Hematopoietic multipotent progenitor cell treated with erythropoietin and hydrocortisone succinate and interleukin-3 and kit ligand, for 8 days (in vitro differentiated cells): ENCODE measurements around the gene FCER2.
A peak's percentile ranks its signal among the peaks of the same experiment; 100 is the strongest.
"Not testable (repeated sequence)": the region's sequence is repeated elsewhere in the genome, so short reads cannot be mapped to it uniquely, and the experiment has no call there.

ENCODE experiments used
- DNase-seq: peaks from one replicate; pipeline ENCODE4 v3.0.0-alpha.2; 2015

Gene FCER2, protein sequence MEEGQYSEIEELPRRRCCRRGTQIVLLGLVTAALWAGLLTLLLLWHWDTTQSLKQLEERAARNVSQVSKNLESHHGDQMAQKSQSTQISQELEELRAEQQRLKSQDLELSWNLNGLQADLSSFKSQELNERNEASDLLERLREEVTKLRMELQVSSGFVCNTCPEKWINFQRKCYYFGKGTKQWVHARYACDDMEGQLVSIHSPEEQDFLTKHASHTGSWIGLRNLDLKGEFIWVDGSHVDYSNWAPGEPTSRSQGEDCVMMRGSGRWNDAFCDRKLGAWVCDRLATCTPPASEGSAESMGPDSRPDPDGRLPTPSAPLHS

DNA sequence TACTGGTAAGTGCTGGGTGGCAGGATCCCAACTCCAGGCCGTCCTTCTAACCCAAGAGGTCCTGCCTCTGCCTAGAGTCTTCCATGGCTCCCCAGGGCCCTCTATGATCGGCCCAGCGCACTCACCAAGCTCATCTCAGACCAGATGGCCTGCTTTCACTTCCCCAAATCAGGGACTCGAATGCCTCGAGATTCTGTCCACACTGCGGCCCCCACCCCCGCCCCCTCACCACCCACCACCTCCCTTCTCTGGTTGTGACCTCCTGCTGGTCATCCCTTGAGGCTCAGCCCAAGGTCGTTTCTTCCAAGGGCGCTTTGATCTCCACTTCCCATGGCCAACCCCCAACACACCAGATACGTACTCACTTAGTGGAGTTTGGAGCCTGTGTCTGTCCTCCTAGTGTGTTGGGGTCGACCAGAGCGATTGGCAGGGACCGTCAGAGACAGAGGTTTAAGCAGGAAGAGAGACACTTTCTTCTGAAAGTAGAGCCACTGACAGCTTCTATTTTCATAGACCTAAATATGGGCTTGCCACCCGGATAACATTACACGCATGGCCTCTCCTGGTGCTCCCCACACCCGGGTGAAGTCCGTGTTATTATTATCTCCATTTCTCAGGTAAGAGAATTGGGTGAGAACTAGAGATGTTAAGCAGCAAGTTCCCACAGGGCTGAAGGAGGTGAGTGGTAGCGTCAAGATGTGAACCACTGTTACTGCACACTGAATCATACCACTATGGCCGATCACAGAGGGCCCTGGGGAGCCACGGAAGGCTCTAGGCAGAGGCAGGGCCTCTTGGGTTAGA lies at the start of gene FCER2:
FCER2 (minus strand) TSS at position 478 of the 804 bp plus-strand sequence. CDS start 2,371 bp downstream, outside the sequence.
- no peak for DNase-seq

DNA sequence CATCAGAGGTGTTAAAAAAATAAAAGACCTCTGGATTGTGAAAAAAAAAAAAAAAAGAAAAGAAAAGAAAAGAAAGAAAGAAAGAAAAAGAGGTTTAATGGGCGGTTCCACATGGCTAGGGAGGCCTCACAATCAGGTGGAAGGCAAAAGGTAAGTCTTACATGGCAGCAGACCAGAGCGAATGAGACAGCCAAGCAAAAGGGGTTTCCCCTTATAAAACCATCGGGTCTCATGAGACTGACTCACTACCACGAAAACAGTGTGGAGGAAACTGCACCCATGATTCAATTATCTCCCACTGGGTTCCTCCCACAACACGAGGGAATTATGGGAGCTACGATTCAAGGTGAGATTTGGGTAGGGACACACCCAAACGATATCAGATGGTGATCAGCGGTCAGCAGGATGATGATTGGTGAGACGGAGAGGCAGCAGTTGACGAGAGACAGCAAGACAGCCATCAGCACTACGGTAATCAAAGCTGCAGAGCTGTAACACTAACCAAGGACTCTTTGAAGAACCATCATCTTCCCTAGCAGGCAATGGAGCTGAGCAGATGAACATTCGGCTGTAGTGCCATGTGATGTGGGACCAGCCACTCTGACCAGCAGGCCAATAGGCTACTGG lies 49.3 kb upstream of the FCER2 start:
- no peak for DNase-seq

DNA sequence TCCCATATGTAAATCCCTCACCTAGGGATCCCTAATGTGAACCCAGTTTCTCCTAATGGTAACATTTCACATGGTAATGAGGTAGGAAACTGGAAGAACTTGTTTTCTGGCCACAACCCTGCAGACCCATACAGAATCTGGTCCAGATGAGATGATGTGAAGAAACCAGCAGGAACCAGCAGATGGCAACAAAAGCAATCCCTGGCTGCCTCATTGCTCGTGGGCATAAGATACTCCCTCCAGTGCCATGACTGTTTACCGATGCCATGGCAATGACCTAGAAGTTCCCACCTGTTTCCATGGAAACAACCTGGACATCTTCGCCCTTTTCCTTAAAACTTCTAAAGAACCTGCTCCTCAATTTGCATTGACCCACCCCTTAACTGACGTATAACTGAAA lies 46.8 kb upstream of the FCER2 start:
- DNase-seq, result peak; percentile 14

DNA sequence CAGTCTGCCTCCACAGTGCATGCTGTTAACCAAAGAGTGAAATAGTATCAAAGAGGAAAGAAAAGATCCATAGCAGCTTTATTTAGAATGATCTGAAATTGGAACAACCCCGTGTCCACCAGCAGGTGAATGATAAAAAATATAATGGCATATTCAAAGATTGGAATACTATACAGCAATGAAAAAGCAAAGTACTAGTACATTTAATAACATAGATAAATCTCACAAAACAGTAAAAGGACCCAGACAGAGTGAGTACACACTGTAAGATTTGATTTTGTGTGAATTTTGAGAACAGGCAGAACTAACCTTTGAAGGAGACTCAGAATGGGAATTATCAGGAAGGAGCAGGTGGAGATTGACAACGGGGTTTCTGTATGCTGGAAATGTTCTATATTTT lies 46.2 kb upstream of the FCER2 start:
- no peak for DNase-seq

DNA sequence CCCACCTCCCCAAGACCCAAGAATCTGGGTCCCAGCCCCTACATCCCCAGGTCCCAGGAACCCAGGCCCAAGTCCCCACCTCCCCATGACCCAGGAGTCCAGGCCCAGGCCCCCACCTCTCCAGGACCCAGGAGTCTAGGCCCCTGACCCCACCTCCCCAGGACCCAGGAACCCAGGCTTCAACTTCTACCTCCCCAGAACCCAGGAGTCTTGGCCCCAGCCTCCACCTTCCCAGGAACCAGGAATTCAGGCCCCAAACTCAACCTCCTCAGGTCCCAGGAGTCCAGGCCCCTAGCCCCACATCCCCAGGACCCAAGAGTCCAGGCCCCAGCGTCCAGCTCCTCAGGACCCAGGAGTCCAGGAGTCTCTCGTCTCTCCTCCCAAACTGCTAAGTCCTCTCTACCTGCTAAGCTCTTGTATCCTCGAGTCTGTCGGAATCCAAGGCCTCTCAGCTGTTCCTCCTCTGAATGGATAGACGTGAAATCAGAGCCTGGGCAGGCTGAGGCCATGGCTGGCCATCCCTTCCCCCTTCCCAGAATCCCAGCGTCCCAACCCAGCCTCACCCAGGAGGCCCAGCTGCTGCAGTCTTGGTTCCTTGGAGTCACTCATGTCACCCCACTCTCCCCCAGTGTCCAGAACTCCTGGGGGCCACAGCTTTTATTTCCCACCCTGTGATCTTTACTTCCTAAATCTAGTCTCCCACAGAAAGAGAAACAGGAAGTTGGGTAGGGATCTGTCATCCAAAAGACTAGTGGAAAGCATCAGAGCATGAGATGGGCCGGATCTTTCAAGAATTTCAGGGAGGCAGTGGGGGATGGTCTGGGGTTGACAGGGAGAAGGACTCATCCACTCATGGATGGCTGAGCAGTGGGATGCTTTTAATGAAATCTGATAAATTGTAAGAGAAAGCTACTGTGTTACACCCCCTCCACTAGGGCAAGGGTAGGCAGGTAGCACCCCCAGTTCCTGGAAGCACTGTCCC lies 45.3 kb upstream of the FCER2 start, which contains the start of gene CD209:
CD209 (minus strand) TSS at position 632 of the 982 bp plus-strand sequence; CDS start at position 609, 23 bp downstream.
- no peak for DNase-seq

DNA sequence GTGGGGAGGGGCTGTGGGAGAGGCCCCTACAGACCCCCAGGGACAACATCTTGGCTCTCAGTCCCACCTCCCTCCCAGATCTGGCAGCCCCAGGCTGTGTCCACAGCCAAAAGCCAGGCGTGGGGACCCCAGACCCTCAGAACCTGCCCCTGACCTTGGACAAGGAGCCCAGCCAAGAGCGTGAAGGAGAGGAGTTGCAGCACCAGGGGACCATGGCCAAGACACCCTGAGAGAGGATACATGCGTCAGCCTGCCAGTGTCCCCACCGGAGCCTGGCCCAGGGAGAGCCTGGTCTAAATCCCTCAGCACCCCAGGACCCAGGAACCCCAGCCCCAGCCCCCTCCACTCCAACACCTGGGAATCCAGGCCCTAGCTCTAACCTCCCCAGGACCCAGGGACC lies 44.4 kb upstream of the FCER2 start:
- DNase-seq, result not testable (repeated sequence)

DNA sequence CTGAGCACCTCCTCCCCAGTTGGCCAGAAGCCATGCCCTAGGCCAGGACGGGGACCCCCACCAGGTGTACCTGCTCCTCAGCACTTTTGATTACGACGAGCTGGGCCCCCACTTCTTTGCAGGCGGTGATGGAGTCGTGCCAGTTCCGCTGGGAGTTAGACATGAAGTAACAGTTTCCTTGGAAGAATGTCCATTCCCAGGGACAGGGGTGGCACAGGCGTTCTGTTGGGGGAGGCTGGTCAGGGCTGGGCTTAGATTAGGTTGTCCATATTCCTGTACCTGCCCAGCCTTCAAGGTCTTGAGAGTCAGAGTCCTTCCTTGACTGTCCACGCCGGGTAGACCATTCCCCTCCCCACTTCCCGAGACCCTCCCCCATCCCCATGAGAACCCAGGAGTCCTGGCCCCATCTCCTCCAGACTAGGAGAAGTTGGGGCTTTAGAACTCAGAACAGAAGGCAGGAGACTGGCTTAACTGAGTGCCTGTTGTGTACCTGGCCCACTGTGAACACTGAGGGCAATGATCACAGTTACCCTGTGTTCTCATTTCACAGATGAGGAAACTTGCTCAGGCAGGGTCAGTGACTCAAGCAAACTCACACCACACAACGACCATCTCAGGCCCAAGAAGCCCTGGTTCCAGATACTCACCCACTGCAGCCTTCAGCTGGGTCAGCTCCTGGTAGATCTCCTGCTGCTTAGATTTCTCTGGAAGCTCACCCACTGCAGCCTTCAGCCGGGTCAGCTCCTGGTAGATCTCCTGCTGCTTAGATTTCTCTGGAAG lies 43.1 kb upstream of the FCER2 start:
- no peak for DNase-seq

DNA sequence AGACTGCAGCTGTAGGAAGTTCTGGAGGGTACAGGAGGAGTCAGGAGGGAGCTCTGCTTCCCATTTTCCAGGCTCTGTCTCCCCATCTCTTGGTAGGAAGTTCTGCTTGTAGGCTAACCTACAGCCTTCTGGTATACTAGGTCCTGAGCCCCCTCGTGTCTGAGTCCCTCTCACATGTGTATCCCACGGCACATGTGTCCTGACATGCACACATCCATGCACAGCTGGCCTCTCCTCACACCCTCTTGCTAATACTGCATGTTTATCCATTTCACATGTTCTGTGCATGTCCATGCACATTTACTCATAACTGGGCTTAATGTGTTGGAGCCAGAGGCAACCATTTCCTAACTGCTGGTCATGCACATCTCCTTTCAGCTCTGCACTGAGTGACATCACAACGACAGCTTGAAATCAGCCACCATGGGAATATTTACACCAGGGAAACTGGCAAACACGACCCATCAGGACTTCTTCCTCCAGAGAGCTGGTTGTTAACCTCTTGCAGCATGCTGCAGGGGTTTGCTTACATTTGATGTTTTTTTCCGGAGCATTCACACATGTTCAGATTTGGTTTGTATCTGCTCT lies 42.4 kb upstream of the FCER2 start:
- no peak for DNase-seq

DNA sequence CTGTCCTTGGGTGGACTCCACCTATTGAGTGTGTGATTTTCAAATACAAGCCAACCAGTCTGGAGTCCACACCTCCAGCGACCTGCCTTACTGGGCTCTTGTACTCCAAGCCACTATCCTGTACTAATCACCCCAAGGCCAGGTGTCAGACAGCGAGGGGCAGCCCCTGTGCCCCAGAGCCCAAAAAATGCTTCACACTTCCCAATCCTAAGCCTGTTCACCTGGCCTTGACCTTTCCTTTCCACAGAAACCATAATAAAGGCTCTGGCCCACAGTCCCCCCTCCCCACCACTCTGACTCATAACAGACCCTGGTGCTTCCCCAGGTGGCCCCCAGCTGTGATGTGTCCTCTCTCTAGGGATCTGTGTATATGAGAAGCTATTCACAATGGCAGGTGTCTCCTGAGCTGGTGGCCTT lies 41.5 kb upstream of the FCER2 start:
- DNase-seq, result no peak

DNA sequence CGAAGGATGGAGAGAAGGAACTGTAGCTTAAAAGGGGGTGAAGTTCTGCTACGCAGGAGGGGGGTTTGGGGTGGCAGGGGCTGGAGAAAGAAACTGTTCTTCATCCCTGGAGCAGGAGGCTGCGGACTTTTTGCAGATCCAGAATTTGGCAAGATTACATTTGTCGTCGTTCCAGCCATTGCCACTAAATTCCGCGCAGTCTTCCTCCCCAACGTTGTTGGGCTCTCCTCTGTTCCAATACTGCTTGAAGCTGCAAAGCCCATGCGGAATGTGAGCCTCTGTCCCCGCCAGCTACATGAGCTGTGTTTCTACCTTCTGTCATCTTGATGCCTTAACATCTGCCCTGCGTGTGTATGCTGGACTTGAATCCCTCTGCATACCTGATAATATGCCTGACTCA lies 41.1 kb upstream of the FCER2 start:
- DNase-seq, result no peak

DNA sequence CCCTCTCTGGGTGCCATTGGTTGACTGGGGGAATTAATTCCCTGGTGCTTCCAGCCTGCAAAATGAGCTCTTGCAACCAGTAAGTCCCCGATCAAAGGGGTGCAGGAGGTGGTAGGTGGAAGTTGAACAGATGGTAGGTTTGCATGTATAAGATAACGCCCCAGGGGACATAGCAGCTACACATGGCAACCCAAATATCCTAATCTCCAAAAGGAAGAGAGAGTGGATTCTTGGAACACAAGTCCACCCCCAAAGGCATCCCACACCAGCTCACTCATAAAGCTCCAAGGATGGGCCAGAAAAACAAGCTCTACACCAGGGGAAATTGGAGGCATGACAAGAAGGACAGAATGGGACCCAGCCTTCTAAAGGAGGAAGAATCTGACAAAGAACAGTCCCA lies 40.6 kb upstream of the FCER2 start:
- DNase-seq, result no peak

DNA sequence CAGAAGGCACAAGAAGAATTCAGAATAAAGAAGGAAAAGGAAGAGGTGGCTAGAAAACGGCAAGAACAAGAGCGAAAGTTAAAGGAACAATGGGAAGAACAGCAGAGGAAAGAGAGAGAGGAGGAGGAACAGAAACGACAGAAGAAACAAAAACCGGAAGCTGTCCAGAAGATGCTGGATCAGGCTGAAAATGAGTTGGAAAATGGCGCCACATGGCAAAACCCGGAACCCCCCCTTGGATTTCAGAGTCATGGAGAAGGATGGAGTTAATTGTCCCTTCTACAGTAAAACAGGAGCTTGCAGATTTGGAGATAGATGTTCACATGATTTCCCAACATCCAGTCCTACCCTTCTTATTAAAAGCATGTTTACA lies 38.7 kb upstream of the FCER2 start:
- no peak for DNase-seq

DNA sequence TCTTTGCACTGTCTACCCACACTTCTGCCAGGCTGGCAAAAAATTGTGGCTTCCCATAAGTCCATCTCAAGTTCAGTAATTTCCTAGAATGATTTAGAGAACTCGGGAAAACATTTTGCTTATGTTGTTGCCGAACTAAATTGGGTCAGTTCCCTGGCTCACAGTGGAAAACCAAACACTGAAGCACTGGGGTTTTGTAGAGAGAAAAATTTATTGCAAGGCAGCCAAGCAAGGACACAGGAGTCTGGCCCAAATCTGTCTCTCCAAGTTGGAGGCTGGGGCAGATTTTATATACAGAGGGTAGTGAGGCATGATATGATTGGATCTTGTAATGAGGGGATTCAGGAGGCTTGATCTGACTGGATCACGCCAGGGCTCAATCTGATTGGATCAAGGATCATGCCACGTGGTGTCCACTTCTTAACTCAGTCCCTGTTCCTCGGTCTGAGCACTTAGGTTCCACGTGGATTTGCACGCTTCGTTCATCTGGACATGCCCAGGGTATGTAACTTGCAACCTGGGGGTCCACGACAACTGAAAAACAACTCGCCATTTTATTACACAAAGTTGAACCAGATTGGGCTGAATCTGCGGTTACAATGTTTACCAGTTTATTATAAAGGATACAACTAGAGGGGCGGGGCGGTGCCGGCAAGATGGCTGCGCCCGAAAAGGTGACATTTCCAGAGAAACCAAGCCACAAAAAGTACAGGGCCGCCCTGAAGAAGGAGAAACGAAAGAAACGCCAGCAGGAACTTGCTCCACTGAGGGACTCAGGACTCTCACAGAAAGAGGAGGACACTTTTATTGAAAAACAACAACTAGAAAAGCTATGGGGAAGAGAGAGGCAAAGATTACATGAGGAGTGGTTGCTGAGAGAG lies 38.1 kb upstream of the FCER2 start:
- DNase-seq, result no peak

DNA sequence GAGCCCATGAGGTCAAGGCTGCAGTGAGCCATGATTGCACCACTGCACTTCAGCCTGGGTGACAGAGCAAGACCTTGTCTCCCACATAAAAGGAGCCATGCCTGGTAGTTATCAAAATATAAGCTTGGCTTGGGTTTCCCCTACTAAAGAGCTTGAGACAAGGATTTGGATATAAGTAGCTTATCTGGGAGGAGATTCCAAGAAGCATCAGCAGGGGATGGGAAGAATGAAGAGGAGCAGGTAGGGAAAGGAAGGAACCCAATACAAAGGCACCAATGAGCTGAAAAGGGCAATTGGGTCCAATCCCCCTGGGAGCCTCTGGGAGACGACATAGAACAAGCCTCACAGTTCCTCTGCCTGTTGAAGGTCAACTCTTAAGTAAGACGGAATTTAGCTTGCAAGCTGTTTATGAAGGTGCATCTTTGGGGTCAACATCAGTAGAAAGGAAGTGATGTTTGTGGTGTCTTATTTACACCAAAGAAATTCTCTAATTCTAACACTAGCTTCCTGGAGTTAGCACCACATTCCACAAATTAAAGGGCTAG lies 37.4 kb upstream of the FCER2 start:
- DNase-seq, result no peak

DNA sequence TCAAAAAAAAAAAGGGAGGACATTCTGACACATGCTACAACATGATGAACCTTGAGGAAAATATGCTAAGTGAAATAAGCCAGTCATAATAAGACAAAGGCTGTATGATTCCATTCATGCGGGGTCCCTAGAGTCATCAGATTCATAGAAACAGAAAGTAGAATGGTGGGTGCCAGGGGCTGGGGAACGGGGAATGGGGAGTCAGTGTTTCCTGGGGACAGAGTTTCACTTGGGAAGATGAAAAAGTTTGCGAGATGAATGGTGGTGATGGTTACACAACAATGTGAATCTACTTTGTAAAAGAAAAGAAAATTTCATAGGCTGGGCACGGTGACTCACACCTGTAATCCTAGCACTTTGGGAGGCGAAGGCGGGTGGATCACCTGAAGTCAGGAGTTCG lies 36.1 kb upstream of the FCER2 start:
- no peak for DNase-seq

DNA sequence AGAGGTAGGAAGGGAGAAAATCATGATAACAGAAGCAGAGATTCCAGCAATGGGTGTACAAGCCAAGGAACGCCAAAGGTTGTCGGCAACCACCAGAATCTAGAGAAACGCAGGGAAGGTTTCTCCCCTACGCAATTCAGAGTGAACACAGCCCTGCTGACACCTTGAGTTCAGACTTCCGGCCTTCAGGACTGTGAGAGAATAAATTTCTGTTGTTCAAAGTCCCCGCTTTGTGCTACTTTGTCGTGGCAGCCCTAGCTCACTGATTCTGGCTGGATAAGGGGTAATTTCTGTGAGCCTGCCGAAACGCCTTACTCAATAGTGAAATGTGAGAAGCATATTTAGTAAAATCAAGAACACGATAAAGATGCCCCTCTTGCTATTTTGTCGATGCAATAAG lies 35.3 kb upstream of the FCER2 start:
- DNase-seq, result no peak

DNA sequence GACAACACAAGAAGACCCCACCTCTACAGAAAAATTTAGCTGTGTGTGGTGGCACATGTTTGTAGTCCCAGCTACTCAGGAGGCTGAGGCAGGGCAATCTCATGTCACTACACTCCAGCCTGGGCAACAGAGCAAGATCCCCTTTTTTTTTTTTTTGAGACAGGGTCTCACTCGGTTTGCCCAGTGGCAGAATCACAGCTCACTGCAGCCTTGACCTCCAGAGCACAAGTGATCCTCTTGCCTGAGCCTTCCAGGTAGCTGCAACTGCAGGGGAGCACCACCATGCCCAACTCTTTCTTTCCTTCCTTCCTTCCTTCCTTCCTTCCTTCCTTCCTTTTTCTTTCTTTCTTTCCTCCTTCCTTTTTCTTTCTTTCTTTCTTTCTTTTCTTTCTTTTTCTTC lies 34.2 kb upstream of the FCER2 start:
- DNase-seq, result no peak

DNA sequence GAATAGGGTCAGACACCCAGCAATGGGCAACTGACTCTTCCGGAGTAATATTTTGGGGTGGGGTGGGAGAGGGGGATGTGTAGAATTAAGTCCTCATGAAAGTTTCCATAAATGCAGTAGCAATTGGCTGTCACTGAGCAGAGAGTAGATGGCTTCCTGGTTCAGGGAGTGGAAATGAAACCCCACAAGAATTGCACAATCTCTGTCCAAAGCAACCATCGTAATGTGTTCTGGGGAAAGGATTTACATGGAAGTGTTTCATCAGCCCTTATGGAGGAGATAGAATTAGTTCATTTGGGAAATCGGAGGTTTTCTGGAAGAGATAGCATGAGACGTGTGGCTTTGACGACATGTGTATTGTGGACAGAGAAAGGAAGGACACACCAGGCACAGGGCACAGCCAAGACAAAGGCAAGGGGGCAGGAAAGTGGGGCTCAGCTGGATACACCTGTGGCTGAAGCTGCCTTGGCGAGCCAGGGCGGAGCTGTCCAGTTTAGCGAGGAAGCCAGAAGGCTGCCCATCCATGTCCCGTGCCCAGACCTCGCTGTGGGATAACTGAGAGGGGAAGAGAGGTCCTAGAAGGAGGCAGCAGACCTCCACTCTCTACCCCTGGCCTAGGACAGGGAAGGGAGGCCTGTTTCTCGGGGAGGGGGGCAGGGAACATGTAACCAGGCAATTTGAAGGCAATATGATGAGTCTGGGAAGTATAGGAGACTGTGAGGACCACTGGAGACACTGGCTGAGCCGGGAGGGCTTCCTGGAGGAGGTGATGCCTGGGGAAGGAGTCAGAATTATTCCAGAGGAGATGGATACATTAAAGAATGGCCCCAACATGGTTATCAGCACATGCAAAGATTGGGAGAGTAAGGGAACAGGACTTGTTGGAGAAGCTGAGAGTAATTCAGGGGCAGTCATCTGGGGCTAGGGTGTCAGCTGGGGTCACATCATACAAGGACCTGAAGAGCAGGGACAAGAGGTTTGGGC lies 32.6 kb upstream of the FCER2 start:
- no peak for DNase-seq

DNA sequence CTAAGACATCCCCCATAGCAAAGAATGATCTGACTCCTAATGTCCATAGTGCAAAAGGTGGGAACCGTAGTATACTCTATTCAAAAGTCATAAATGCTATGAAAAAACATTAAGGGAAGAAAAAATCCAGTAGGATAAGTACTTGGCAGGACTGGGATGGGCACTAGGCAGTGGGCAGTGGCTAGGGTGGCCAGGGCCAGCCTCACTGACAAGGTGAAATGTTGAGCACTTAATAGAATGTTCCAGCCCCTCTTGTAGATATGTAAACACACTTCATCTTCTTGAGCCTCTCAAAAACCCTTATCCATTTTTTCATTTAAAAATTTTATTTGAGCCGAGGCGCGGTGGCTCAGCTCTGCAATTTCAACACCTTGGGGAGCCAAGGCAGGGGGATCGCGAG lies 31.4 kb upstream of the FCER2 start:
- DNase-seq, result no peak
